Ishikawa (cell line): Measurements from ENCODE around the gene RETREG1.

ENCODE experiments used
- CEBPB ChIP-seq: IDR thresholded peaks from 2 replicates; pipeline ENCODE4 v1.6.1; 2012
- EP300 ChIP-seq: IDR thresholded peaks from 2 replicates; pipeline ENCODE4 v1.6.1; 2012; ENCODE audit warnings: borderline replicate concordance
- MAX ChIP-seq: IDR thresholded peaks from 2 replicates; pipeline ENCODE4 v1.6.1; 2012
- NFIC ChIP-seq: IDR thresholded peaks from 2 replicates; pipeline ENCODE4 v1.6.1; 2012
- RAD21 ChIP-seq: IDR thresholded peaks from 2 replicates; pipeline ENCODE4 v1.6.1; 2012; ENCODE audit warnings: low read depth
- TAF1 ChIP-seq: IDR thresholded peaks from 2 replicates; pipeline ENCODE4 v1.6.1; 2012; ENCODE audit warnings: low read depth, mild to moderate bottlenecking
- TEAD4 ChIP-seq: IDR thresholded peaks from 2 replicates; pipeline ENCODE4 v1.6.1; 2012
- USF1 ChIP-seq: IDR thresholded peaks from 2 replicates; pipeline ENCODE4 v1.6.1; 2012

- TF ChIP-seq RAD21 (no peak), EP300 (no peak), USF1 (no peak), CEBPB (no peak), TEAD4 (no peak), MAX (no peak), NFIC (no peak), TAF1 (no peak)
Measured at GRCh38 chr5:16548812-16549211, 68.0 kb downstream of the RETREG1 start.
